Left lung (tissue), 10 donors: Measurements from ENCODE around the gene ACOX3. TPM values are rescaled to one million over a fixed set of nuclear protein-coding genes. Genes with fewer than 3 reads are reported as not detected.
A peak's percentile ranks its signal among the peaks of the same experiment; 100 is the strongest.

ENCODE experiments used
- ATAC-seq: fragments of 200-7000 bp; cut with Tn5 transposase; one replicate; pipeline ENCODE4 v1.9.1; 2020; ENCODE audit warnings: moderate library complexity
- DNase-seq, 4 donors: peaks; one replicate each; pipeline ENCODE4 v3.0.0-alpha.2; 2013 to 2020
- H3K27ac ChIP-seq, 2 donors: fragments of 200-600 bp; sonication (generic) in 1 of 2; one replicate each; pipeline versions ENCODE4 v1.5.0 to v1.8.0; 2020 to 2021
- H3K27me3 ChIP-seq, 2 donors: fragments of 200-600 bp; sonication (generic) in 1 of 2; one replicate each; pipeline versions ENCODE4 v1.5.0 to v1.8.0; 2020 to 2021
- H3K36me3 ChIP-seq, 2 donors: fragments of 200-600 bp; sonication (generic) in 1 of 2; one replicate each; pipeline versions ENCODE4 v1.5.0 to v1.8.0; 2020 to 2021
- H3K4me1 ChIP-seq, 2 donors: fragments of 200-600 bp; one replicate each; pipeline ENCODE4 v1.8.0; 2021
- H3K4me3 ChIP-seq, 2 donors: fragments of 200-600 bp; sonication (generic) in 1 of 2; one replicate each; pipeline versions ENCODE4 v1.5.0 to v1.8.0; 2020 to 2021; ENCODE audit warnings: mild to moderate bottlenecking in 1 of 2
- H3K9me3 ChIP-seq, 2 donors: fragments of 200-600 bp; sonication (generic) in 1 of 2; one replicate each; pipeline versions ENCODE4 v1.5.0 to v1.8.0; 2020 to 2021
- CTCF ChIP-seq, 2 donors: fragments of 200-600 bp; sonication (generic) in 1 of 2; IDR thresholded peaks; one replicate each; pipeline versions ENCODE4 v1.5.0 to v1.8.0; 2021; ENCODE audit warnings: antibody characterized with exemption in 2 of 2
- intact Hi-C, 2 donors: fragments of 100-400 bp; cut with DNase I; formaldehyde crosslinking; loops; one replicate each; pipeline versions ENCODE4 v1.11.2 to v1.14.2; 2022
- polyA plus RNA-seq, 6 donors: library from polyadenylated mRNA; unstranded; fragments of 120-200 nt; gene quantifications; one replicate each; pipeline ENCODE4 v1.2.1, GENCODE V29; 2013; ENCODE audit not compliant: insufficient read length in 6 of 6
- total RNA-seq, 2 donors: library from RNA; stranded (reverse); fragmentation: NEBNext Ultra II Directional; extraction: Animal tissue kit (Norgen Biotek cat#: 25700); gene quantifications; one replicate each; pipeline ENCODE4 v1.2.1, GENCODE V29; 2021
- donor health status: DM: no; HTN: yes; CAD: no.
- donor health status: DM: no; HTN: no; CAD: no.

Gene ACOX3
- total and polyA plus RNA-seq, 8 donors: 19.9 to 31.7 (median 23.4) TPM

DNA sequence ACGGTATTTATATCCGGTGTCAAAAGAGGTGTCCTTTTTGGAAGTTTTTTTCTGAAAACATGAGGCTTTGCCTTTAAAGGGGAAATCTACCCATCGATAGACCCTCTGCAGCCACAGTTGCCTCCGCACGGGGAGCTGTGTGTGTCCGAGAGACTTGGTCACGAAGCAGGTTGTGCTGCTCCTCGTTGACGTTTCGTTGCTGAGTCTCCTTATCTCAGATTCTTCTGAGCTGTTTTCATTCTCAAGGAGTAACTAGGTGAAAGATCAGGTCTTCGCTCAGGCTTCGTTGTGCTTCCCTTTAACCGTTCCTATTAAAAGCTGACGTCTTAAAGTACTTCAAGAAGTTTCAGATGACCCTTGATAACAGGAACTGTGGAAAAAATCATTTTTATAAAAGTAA is 23.9 kb upstream of the ACOX3 start:
- no peaks in the 10 kb centered on the region for H3K4me1 ChIP-seq
- TF ChIP-seq CTCF (IDR thresholded peaks at IDR 0.05): no peak
- H3K4me3 ChIP-seq: no peak overlapping the region
- H3K27ac ChIP-seq: no peak overlapping the region
- DNase-seq (no peak), ATAC-seq (no peak)
- intact Hi-C loops: no loop called here
- peaks cover 0 to 82% of the 10 kb centered on the region in 2 donors for H3K36me3 ChIP-seq
- H3K9me3 ChIP-seq: no peaks in the 10 kb centered on the region
- H3K27me3 ChIP-seq: no peaks in the 10 kb centered on the region

- Histone ChIP-seq H3K4me3 (no peak overlapping the region), H3K27me3 (no peaks in the 10 kb centered on the region), H3K27ac (no peak overlapping the region), H3K9me3 (no peaks in the 10 kb centered on the region), H3K4me1 (no peaks in the 10 kb centered on the region), H3K36me3 (peaks cover 0 to 83% of the 10 kb centered on the region in 2 donors)
- no peak for TF ChIP-seq CTCF (IDR thresholded peaks at IDR 0.05)
- ATAC-seq (no peak), DNase-seq (no peak)
- intact Hi-C loops: no loop called here
Measured at GRCh38 chr4:8463811-8464210, 23.3 kb upstream of the ACOX3 start.

DNA sequence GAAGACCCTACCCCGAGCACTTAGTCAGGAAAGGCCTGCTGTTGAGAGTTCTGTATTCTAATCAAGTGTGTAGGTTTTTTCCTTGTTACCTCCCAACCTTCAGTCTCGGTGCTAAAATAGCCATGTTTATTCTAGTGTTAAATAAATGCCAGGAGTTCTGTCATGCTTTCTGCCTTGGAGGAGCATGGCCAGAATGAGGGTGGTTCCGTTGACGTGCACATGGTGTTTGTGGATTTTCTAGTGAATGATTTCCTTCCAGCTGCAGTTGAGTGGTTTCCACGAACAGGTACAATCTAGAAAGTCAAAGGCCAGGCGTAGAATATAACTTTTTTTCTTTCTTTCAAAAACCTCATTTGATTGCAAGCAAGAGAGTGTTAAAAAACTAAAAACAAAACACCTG is 21.1 kb upstream of the ACOX3 start:
- no peak for TF ChIP-seq CTCF (IDR thresholded peaks at IDR 0.05)
- Histone ChIP-seq H3K4me3 (no peak overlapping the region), H3K27me3 (no peaks in the 10 kb centered on the region), H3K9me3 (no peaks in the 10 kb centered on the region), H3K4me1 (no peaks in the 10 kb centered on the region), H3K27ac (no peak overlapping the region), H3K36me3 (peaks cover 0 to 83% of the 10 kb centered on the region in 2 donors)
- ATAC-seq (no peak), DNase-seq (no peak)
- intact Hi-C loops: no loop called here

DNA sequence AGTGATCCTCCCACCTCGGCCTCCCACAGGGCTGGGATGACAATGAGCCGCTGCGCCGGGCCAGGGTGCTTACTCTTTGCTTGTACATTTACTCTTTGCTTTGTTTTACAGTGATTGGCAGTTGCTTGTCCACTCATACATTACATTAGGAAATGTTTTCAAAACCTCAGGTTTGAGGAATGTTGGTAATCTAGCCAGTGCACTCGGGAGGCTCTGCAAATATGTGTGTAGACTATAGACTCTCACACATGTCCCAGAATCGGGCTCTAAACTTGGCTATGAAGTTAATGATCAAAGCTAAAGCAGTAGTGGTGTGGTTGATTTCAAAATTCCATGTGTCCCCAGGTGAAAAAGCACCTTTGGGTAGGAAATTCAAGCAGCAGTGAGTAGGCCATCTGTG is 20.6 kb upstream of the ACOX3 start:
- Histone ChIP-seq H3K27ac (no peak overlapping the region), H3K4me1 (no peaks in the 10 kb centered on the region), H3K36me3 (peaks cover 0 to 83% of the 10 kb centered on the region in 2 donors), H3K9me3 (no peaks in the 10 kb centered on the region), H3K27me3 (no peaks in the 10 kb centered on the region), H3K4me3 (no peak overlapping the region)
- intact Hi-C loops: no loop called here
- DNase-seq: no peak
- no peak for ATAC-seq
- TF ChIP-seq CTCF (IDR thresholded peaks at IDR 0.05): no peak

DNA sequence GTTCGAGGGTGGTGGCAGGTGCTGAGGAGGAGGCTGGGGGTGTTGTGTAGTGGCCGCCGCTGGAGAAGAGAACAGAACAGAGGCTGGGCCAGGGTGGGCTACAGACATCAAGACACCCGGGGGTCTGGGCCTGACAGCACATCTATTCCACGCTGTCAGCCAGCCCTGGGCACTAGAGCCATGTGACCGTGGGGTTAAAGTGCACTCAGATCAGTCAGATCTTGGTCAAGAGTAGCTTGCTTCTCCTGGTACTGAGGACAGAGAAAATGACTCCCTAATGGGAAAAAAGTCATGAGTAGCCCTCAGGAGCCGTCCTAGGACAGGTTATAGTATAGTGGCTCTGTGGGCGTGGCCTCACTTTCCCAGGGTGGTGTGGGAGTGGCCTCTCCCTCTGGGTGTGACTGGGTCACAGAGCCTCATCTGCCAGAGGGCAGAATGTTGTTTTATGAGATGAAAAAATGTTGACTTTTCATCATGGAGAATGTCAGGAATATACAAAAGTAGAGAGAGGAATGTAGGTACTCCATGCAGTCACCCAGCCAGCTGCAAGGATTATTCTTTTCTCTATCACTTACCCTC is 19.4 kb upstream of the ACOX3 start:
- H3K36me3 ChIP-seq: peaks cover 0 to 83% of the 10 kb centered on the region in 2 donors
- ATAC-seq: peak; percentile 59
- intact Hi-C loops: no loop called here

More for the DNA sequence above, 19.4 kb upstream of the ACOX3 start:
- Histone ChIP-seq H3K27me3 (no peaks in the 10 kb centered on the region), H3K27ac (no peak overlapping the region), H3K9me3 (no peaks in the 10 kb centered on the region), H3K4me1 (no peaks in the 10 kb centered on the region), H3K4me3 (no peak overlapping the region)
- TF ChIP-seq CTCF (IDR thresholded peaks at IDR 0.05): no peak
- DNase-seq: no peak
